HEK293 (cell line): ENCODE data around the gene PEPD.

Experiments used
- BCL11B ChIP-seq: fragments of 450-650 bp; formaldehyde crosslinking; IDR thresholded peaks from 2 replicates; pipeline ENCODE4 v1.5.1; 2016; ENCODE audit warnings: low read depth, missing biosample characterization, missing genetic modification characterization
- CTCF ChIP-seq: fragments of 450-650 bp; formaldehyde crosslinking; IDR thresholded peaks from 2 replicates; pipeline ENCODE4 v1.5.1; 2016; ENCODE audit warnings: missing biosample characterization, missing genetic modification characterization
- KLF9 ChIP-seq: fragments of 450-650 bp; formaldehyde crosslinking; IDR thresholded peaks from 2 replicates; pipeline ENCODE4 v1.5.1; 2016; ENCODE audit warnings: missing biosample characterization, missing genetic modification characterization, low read depth
- MEIS1 ChIP-seq: sonication (generic); formaldehyde crosslinking; IDR thresholded peaks from 2 replicates; pipeline ENCODE4 v1.8.1; 2022; ENCODE audit warnings: missing genetic modification reagents, mild to moderate bottlenecking, borderline replicate concordance
- REST ChIP-seq: fragments of 450-650 bp; formaldehyde crosslinking; IDR thresholded peaks from 2 replicates; pipeline ENCODE4 v1.5.1; 2016; ENCODE audit warnings: missing biosample characterization, missing genetic modification characterization
- TSHZ1 ChIP-seq: fragments of 450-650 bp; formaldehyde crosslinking; IDR thresholded peaks from 2 replicates; pipeline ENCODE4 v1.5.1; 2016; ENCODE audit warnings: missing biosample characterization, missing genetic modification characterization, borderline replicate concordance
- YY1 ChIP-seq: fragments of 450-650 bp; formaldehyde crosslinking; IDR thresholded peaks from 2 replicates; pipeline ENCODE4 v1.5.1; 2018; ENCODE audit warnings: missing biosample characterization, missing genetic modification characterization
- ZBTB26 ChIP-seq: fragments of 450-650 bp; formaldehyde crosslinking; optimal IDR thresholded peaks from 2 replicates; pipeline ENCODE3; 2016; ENCODE audit warnings: missing biosample characterization, mild to moderate bottlenecking, missing genetic modification characterization
- ZNF114 ChIP-seq: fragments of 450-650 bp; formaldehyde crosslinking; IDR thresholded peaks from 2 replicates; pipeline ENCODE4 v1.5.0; 2017; ENCODE audit warnings: missing biosample characterization, missing genetic modification characterization
- ZNF23 ChIP-seq: fragments of 450-650 bp; formaldehyde crosslinking; IDR thresholded peaks from 2 replicates; pipeline ENCODE4 v1.5.1; 2016; ENCODE audit warnings: missing biosample characterization, missing genetic modification characterization, borderline replicate concordance
- ZNF366 ChIP-seq: fragments of 450-650 bp; formaldehyde crosslinking; conservative IDR thresholded peaks from 2 replicates; pipeline ENCODE4 v1.5.1; 2016; ENCODE audit warnings: missing biosample characterization, missing genetic modification characterization
- ZNF501 ChIP-seq: fragments of 450-650 bp; formaldehyde crosslinking; IDR thresholded peaks from 2 replicates; pipeline ENCODE4 v1.5.1; 2016; ENCODE audit warnings: missing biosample characterization, missing genetic modification characterization
- ZNF529 ChIP-seq: fragments of 450-650 bp; formaldehyde crosslinking; IDR thresholded peaks from 2 replicates; pipeline ENCODE4 v1.5.1; 2017; ENCODE audit warnings: missing genetic modification characterization, missing biosample characterization; ENCODE audit not compliant: insufficient replicate concordance
- ZNF558 ChIP-seq: fragments of 450-650 bp; formaldehyde crosslinking; IDR thresholded peaks from 2 replicates; pipeline ENCODE4 v1.5.1; 2016; ENCODE audit warnings: missing biosample characterization, missing genetic modification characterization

GRCh38 chr19:33437393-33437820 is 84.2 kb downstream of the PEPD start:
- no peak for TF ChIP-seq CTCF (tag by site-specific recombination)
- TF ChIP-seq TSHZ1 (tag by site-specific recombination): no peak
- TF ChIP-seq ZNF114 (tag by site-specific recombination): no peak
- TF ChIP-seq ZNF558 (tag by site-specific recombination): no peak
- no peak for TF ChIP-seq ZNF529
- no peak for TF ChIP-seq ZNF366 (tag by site-specific recombination)
- TF ChIP-seq BCL11B (tag by site-specific recombination): no peak
- no peak for TF ChIP-seq ZBTB26
- no peak for TF ChIP-seq ZNF23 (tag by site-specific recombination)
- TF ChIP-seq ZNF501 (tag by site-specific recombination): no peak
- TF ChIP-seq REST (tag by site-specific recombination): no peak
- TF ChIP-seq KLF9 (tag by site-specific recombination): no peak
- no peak for TF ChIP-seq MEIS1
- TF ChIP-seq YY1 (tag by site-specific recombination): no peak
